NCI-H1417 (cell line): ENCODE results near the gene CAMTA1.
A peak's percentile ranks its signal among the peaks of the same experiment; 100 is the strongest.
"Not testable (repeated sequence)": the region's sequence is repeated elsewhere in the genome, so short reads cannot be mapped to it uniquely, and the experiment has no call there.

Experiments used
- DNase-seq, 3 experiments: peaks; one replicate each; lab custom pipeline; 2025; lab: John Stamatoyannopoulos, UW

CAMTA1 gene

GRCh38 chr1:7586031-7586941, 801.0 kb downstream of the CAMTA1 start:
- peak in 2 of 3 experiments; percentile 39 to 64 for DNase-seq

DNA sequence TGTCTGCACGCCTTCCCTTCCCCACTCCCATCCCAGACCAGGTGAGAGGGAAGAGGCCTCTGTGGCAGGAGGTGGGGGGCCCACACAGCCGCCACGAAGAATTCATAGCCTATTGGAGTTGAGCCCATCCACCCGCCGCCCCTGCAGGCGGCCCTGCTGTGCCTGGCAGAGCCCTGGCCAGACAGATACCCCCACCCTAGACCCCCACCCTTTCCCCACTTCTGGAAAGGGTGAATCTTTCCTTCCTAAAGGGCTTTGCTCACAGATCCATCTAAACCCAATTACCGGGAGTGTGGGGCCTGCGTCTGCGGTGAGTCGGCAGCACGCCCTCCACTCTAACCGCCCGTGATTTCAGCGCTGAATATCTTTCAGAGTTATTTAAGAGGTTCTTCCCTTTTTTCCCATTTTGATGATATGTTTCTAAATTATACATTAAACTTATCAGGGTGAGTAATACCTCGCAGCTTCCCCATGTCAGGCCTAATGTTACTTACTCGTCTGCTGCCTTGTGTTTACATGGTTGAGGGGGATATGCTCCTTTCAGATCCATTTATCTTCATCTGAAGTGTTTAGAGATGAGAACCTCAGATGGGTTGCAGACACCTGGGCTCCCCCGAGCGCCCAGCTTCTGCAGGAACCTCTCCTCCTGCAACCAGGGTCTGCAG, 802.0 kb downstream of the CAMTA1 start:
- DNase-seq: peak in 2 of 3 experiments; percentile 16 to 35

DNA sequence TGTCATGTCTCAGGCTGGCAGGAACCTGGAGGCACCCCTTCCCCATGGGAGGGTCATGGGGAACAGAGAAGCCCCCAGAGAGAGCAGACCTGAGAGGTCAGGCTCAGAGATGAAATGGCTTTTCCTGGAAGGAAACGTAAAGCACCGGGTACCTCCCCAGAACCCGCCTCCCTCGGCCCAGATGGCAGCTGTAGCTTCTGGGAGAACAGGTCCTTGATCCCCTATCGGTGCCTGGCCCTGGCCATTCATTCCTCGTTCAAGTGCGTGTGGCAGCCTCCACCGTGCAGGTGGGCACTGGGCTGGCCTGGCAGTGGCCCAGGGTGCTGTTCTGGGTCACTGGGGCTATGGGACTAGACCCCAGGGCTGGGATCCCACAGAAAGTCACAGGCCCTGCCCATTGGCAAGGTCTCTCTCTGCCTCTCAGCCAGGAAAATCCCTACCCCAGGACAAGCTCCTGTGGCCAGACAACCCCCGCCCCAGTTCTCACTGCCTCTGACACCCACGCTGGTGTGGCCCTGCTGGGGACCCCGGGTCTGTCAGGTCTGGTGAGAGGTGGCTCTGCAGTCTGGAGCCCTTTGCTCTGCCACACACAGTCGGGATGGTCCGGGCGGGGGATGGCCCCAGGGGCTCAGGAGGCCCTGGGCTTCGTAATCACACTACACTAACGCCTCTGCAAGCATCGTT, 802.7 kb downstream of the CAMTA1 start:
- peak in 1 of 3 experiments; percentile 35 for DNase-seq

DNA sequence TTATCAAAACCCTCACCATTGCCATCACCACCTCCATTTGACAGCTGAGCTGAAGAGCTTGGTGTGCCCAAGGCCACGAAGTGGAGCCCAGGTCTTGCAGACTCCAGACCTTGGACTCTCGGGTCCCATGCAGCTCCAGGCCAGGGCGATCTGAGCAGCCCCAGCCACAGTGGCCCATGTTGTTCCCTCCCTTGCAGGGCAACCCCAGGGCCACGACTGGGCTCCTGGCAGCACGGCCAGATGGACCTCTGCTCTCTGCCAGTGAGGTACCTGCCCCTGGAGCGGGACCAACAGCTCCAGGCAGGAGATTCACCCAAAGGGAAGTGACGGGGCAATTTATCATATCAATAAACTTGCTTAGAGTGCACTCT, 803.2 kb downstream of the CAMTA1 start:
- DNase-seq: no peak

DNA sequence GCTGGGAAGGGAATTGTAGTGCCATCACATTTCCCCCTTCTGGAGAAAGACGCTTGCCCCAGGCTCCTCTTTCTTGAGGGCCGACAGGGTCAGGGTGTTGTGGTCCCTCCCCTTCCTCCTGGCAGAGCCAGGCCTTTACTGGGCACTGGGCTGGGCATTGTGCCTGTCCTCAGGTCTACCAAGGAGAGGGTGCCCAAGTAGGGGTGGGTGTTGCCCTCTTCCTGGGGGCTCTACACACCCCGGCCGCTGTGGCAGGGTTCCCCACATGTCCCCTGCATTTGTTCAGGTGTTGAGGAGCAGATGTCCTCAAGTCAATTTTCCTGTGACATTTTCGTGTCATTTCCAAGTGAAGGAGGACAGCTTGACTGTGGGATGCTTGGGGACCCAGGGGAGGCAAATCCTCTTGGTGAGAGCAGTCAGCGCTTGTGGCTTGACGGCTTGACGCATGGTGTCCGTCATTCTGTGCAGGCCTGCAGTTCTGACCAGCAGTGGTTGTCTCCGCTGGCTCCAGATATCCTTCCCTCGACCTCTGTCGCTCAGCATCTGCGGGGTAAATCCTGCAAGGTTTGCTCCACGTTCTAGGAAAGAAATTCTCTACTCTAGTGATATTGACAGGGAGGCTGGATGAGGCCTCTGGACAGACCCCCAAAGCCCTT, 804.0 kb downstream of the CAMTA1 start:
- no peak for DNase-seq

DNA sequence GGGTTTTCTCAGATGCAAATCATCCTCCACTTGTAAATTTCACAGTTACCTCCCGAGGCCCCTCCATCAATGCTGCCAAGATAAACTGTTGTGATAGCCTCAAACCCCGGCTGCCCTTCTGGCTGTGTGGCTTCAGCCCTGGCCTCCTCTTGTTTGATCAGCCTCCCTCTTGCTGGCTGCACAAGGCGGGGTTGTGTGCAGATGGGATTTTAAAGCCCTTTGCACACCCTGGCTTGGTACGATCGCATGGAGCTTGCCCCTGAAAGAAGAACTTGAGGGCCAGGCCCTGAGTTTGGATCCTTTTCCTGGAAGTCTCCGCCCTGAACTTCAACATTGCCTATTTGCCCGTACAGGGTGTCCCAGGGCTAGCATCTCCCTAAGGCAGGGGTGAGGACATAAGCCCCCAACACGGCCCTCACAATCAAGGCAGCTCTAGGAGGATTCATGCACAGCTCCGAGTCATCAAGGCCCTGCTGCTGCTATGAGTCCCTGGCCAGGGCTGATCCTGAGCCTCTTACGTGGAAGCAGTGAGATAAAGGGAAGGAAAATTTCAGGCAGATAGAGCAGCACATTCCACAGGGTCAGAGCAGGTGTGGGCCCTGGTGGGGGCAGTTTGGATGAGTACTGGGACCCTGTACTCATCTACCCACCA, 804.6 kb downstream of the CAMTA1 start:
- no peak for DNase-seq

DNA sequence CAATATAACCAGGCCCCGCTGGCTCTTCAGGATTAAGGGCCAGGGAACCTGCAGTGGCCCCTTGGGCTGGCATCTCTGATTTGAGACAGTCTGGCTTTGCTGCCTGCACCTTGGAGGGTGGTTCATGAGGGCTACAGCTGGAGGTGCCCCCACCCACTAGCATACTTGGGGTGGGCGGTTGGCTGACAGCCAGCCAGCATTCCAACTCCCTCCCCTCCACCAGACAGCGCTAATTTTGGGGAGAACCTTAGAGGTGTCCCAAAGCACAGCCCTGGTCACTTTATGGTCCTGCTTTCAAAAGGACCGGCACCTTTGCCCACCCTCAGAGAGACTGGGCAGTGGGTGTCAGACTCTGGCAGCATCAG, 805.2 kb downstream of the CAMTA1 start:
- DNase-seq: no peak

GRCh38 chr1:7591565-7591964, 806.3 kb downstream of the CAMTA1 start:
- DNase-seq: no peak

DNA sequence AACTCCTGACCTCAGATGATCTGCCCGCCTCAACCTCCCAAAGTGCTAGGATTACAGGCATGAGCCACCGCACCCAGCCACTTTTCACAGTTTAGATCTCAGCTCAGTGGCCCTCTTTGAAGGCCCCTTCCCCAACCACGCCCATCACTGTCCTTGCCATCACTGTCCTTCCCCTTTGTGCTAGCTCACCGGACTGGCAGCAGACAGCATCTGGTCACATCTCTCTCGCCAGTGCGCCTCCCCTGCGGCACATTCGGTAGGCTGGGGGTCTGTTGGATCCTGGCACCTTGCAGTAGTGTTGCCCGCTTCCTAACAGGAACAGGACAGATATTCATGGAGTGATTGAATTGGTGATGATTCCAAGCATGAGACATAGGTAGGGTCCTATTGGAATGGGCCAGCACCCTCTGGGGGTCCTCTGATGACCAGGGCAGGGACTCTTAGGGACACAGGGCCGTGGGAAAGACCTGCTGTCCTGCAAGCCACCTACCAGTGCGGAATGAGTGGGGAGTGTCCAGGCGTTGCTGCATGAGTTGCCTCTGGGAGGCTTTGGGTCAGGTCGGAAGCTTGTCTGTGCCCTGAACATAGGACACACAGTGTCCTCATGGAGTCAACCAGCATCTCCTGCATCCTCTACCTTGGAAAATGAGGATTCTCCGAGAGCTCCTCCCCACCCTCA, 807.0 kb downstream of the CAMTA1 start:
- no peak for DNase-seq

GRCh38 chr1:7594002-7594713, 808.9 kb downstream of the CAMTA1 start:
- peak in 2 of 3 experiments; percentile 41 to 78 for DNase-seq

DNA sequence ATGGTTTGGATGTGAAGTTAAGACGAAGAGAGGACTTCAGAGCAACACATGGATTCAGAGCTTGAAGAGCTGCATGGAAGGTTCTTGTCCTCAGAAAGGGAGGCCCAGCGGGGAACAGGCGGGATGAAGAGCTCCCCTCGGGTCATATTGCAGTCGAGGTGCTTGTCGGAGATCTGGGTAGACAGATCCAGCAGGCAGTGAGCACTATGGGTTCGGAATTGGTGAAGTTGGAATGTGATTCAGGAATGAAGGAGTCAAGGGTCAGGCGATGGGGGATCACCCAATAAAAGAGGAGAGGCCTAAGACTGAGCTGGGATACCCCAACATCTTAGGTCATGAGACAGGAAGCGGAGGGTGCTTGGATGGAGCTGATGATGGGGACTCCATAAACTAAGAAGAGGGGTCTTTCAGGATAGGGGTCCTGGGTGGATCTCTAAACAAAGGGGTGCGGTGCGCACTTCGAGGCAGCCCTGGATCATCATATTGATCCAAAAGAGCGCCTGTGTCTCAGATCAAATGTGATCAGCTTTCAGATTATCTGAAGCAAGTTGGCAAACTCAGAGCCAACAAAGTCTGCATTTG, 809.6 kb downstream of the CAMTA1 start:
- no peak for DNase-seq

- DNase-seq: no peak
Measured at GRCh38 chr1:7595336-7595735, 810.1 kb downstream of the CAMTA1 start.

- no peak for DNase-seq
Measured at GRCh38 chr1:7596126-7596965, 811.1 kb downstream of the CAMTA1 start.

DNA sequence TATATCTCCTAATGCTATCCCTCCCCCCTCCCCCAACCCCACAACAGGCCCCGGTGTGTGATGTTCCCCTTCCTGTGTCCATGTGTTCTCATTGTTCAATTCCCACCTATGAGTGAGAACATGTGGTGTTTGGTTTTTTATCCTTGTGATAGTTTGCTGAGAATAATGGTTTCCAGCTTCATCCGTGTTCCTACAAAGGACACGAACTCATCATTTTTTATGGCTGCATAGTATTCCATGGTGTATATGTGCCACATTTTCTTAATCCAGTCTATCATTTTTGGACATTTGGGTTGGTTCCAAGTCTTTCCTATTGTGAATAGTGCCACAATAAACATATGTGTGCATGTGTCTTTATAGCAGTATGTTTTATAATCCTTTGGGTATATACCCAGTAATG, 812.8 kb downstream of the CAMTA1 start:
- not testable (repeated sequence) for DNase-seq

GRCh38 chr1:7604906-7605305, 819.7 kb downstream of the CAMTA1 start:
- DNase-seq: not testable (repeated sequence)

DNA sequence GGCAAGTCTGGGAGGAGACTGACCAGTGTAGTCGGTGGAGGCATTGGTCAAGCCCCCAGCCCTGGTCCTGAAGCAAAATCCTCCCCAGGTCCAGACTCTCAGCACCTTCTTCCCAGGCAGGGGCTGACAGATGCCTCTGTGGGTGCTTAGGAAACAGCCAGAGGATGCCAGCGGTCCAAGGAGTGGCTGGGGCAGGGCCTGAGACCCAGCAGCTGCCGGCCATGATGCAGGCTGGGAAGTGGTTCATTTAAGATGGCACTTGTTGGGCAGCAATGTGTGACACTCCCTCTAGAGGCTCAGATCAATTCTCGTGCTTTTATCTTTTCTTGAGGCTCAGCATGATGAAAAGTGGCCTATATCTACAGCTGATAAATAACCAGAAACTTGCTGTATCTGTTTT, 820.8 kb downstream of the CAMTA1 start:
- no peak for DNase-seq

DNA sequence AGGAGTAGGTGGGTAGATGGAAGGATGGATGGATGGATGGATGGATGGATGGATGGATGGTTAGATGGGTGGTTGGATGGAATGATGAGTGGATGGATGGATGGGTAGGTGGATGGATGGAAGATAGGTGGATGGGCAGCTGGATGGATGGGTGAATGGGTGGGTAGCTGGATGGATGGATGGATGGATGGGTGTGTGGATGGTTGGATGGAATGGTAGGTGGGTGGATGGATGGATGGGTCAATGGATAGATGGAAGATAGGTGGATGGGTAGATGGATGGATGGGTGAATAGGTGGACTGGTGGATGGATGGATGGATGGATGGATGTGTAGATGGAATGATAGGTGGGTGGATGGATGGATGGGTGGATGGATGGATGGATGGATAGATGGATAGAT, 821.8 kb downstream of the CAMTA1 start:
- DNase-seq: no peak

DNA sequence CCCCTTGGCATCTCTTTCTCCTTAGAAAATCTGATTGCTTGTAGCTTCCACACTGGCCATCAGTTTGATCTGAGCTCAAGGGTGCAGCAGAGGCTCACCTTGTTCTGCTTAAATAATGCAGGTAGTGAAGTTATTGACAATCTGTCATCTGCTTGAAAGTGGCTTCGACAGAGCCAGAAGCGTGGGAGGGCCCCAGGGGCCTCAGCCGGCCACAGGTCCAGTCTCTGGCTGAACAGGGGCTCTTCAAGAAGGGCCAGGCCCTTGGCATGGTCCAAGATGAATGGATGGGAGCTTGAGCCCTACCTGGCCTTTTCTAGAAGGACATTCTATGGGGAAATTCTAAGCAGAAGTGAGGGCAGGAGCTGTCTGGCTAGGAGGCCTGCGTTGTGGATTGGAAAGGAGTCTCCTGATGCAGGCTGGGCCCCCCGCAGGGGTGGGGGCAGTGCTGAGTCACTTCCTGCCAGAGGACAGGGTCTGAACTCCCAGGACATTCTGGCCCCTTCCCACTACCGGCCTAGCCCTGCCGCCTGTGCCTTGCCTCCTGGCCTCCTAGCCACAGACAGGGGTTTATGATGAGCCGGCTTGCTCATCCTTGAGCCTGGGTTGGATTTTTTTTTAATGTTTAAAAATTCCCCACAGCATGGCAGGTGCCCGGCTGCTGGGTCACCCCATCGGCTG, 823.5 kb downstream of the CAMTA1 start:
- peak in 2 of 3 experiments; percentile 45 to 65 for DNase-seq
